Activated CD4-positive, CD25-positive, alpha-beta regulatory T cell treated with anti-CD3 and anti-CD28 coated beads, Interleukin-2, amount 50 U/mL, for 72 hours (primary cell): ENCODE measurements around the gene DMXL2.

ENCODE experiments used
- DNase-seq: peaks from one replicate; pipeline ENCODE4 v3.0.0; 2021

Gene DMXL2

GRCh38 chr15:51403946-51404695, 218.4 kb downstream of the DMXL2 start:
- DNase-seq, result no peak

- DNase-seq, result no peak
These were observed 219.3 kb downstream of the DMXL2 start for GRCh38 chr15:51403072-51403878.

GRCh38 chr15:51401872-51402517, 220.6 kb downstream of the DMXL2 start:
- no peak for DNase-seq

GRCh38 chr15:51401051-51401780, 221.4 kb downstream of the DMXL2 start:
- no peak for DNase-seq

GRCh38 chr15:51398626-51399025, 223.9 kb downstream of the DMXL2 start:
- DNase-seq, result no peak
